GM23248 (cell line): ENCODE results near the gene KIAA1191. TPM values are rescaled to one million over a fixed set of nuclear protein-coding genes. Genes with fewer than 3 reads are reported as not detected.

Experiments
- DNase-seq: peaks from one replicate; pipeline ENCODE4 v3.0.0-alpha.2; 2015
- H2AFZ ChIP-seq: fragments of 200-600 bp; sonication (generic); 2 replicates; pipeline ENCODE4 v1.6.1; 2016; ENCODE audit warnings: antibody characterized with exemption
- H3F3A ChIP-seq: fragments of 200-600 bp; sonication (generic); 2 replicates; pipeline ENCODE4 v1.6.1; 2016; ENCODE audit warnings: mild to moderate bottlenecking, antibody characterized with exemption, mixed run types; ENCODE audit not compliant: insufficient read depth
- H3K27ac ChIP-seq: fragments of 200-600 bp; sonication (generic); 2 replicates; pipeline ENCODE4 v1.5.1; 2016; ENCODE audit warnings: mild to moderate bottlenecking
- H3K27me3 ChIP-seq: fragments of 200-600 bp; sonication (generic); replicated peaks from 2 replicates; pipeline ENCODE4 v1.6.1; 2016; ENCODE audit warnings: mild to moderate bottlenecking; ENCODE audit not compliant: insufficient read depth
- H3K36me3 ChIP-seq: fragments of 200-600 bp; sonication (generic); 2 replicates; pipeline ENCODE4 v1.6.1; 2016; ENCODE audit warnings: low read depth, mild to moderate bottlenecking
- H3K4me1 ChIP-seq: fragments of 200-600 bp; sonication (generic); 2 replicates; pipeline ENCODE4 v1.6.1; 2016; ENCODE audit warnings: mild to moderate bottlenecking; ENCODE audit not compliant: insufficient read depth
- H3K4me2 ChIP-seq: fragments of 200-600 bp; sonication (generic); one replicate; pipeline ENCODE4 v1.6.1; 2016; ENCODE audit warnings: mild to moderate bottlenecking; ENCODE audit not compliant: unreplicated experiment
- H3K4me3 ChIP-seq: fragments of 200-600 bp; sonication (generic); 2 replicates; pipeline ENCODE4 v1.5.1; 2016; ENCODE audit warnings: mild to moderate bottlenecking
- H3K79me2 ChIP-seq: fragments of 200-600 bp; sonication (generic); 2 replicates; pipeline ENCODE4 v1.6.1; 2016; ENCODE audit warnings: mild to moderate bottlenecking; ENCODE audit not compliant: insufficient read depth
- H3K9ac ChIP-seq: fragments of 200-600 bp; sonication (generic); 2 replicates; pipeline ENCODE4 v1.6.1; 2016; ENCODE audit warnings: mild to moderate bottlenecking
- H3K9me2 ChIP-seq: fragments of 200-600 bp; sonication (generic); 2 replicates; pipeline ENCODE4 v1.6.1; 2016; ENCODE audit warnings: mixed run types, mild to moderate bottlenecking, moderate library complexity; ENCODE audit not compliant: insufficient read depth
- H3K9me3 ChIP-seq: fragments of 200-600 bp; sonication (generic); one replicate; pipeline ENCODE4 v1.6.1; 2017; ENCODE audit warnings: low read depth
- H4K20me1 ChIP-seq: fragments of 200-600 bp; sonication (generic); 2 replicates; pipeline ENCODE4 v1.6.0; 2016; ENCODE audit not compliant: insufficient read depth
- EZH2 ChIP-seq: fragments of 200-600 bp; sonication (generic); IDR thresholded peaks from 2 replicates; pipeline ENCODE4 v1.6.1; 2018; ENCODE audit warnings: antibody characterized with exemption, mild to moderate bottlenecking; ENCODE audit not compliant: insufficient read depth, poor library complexity, severe bottlenecking
- EZH2phosphoT487 ChIP-seq: fragments of 200-600 bp; sonication (generic); IDR thresholded peaks from 2 replicates; pipeline ENCODE4 v1.6.1; 2018; ENCODE audit warnings: antibody characterized with exemption, moderate library complexity, mild to moderate bottlenecking, low read depth; ENCODE audit not compliant: insufficient read depth
- WGBS, 2 experiments: methylation state at CpG; one replicate each; pipeline ENCODE4 v1.1.6; 2015 to 2017; ENCODE audit warnings: low lambda C conversion rate in 2 of 2, low coverage in 1 of 2; ENCODE audit errors: missing lambda C conversion rate in 2 of 2; 5-methylcytosine and 5-hydroxymethylcytosine counted together
- in situ Hi-C: fragments of 300-500 bp; cut with MboI; formaldehyde crosslinking; loops from 2 replicates; pipeline ENCODE4 v1.15.0; 2020
- polyA plus RNA-seq: library from polyadenylated mRNA; unstranded; fragments of >200 nt; fragmentation: Nextera tagmentation; extraction: Ambion mirVana; gene quantifications from 2 replicates; pipeline ENCODE4 v1.2.1, GENCODE V29; 2016
- total RNA-seq: library from RNA; depleted of rRNA; stranded (reverse); fragments of >200 nt; shearing (Covaris generic); gene quantifications from 2 replicates; pipeline ENCODE4 v1.2.3, GENCODE V29; 2014

Gene KIAA1191
- total and polyA plus RNA-seq, 2 experiments from 2014 or later, result 110 to 114 TPM

DNA sequence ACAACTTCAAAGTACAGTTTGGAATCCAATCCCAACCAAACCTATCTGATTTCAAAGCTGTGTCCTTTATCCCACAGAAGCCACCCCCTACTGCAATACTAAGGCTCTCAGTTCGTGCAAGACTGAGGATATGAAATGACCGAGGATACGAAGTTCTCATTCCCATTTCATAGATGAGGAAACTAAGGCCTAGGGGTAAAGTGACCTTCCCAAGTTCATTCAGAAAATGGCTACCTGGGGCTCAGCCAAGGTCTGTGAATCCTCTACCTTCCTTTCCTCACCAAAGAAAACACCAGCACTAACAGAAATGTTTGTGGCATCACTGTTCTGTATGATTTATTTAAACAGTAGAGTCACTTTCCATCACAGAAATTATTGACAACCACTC, 5.4 kb downstream of the KIAA1191 start:
- Histone ChIP-seq H3K9ac (no peak overlapping the region), H3K79me2 (peaks cover 100% of the 10 kb centered on the region), H3K4me1 (no peaks in the 10 kb centered on the region), H3K4me2 (no peak overlapping the region), H2AFZ (no peak overlapping the region), H4K20me1 (0 out of 2 replicates have a peak, but pooled peaks cover 15% of the 10 kb centered on the region), H3K36me3 (peaks cover 50% of the 10 kb centered on the region; the same call in 1 of the 2 replicates), H3K27ac (no peak overlapping the region), H3F3A (no peaks in the 10 kb centered on the region), H3K27me3 (no peaks in the 10 kb centered on the region), H3K9me2 (no peaks in the 10 kb centered on the region), H3K9me3 (no peaks in the 10 kb centered on the region), H3K4me3 (no peak overlapping the region)
- 92 to 94% methylated on average over 3 of the region's 3 CpGs for WGBS, 2 experiments
- in situ Hi-C loops, result no loop called here
- no peak for DNase-seq
- TF ChIP-seq EZH2phosphoT487, result no peak
- TF ChIP-seq EZH2, result no peak

DNA sequence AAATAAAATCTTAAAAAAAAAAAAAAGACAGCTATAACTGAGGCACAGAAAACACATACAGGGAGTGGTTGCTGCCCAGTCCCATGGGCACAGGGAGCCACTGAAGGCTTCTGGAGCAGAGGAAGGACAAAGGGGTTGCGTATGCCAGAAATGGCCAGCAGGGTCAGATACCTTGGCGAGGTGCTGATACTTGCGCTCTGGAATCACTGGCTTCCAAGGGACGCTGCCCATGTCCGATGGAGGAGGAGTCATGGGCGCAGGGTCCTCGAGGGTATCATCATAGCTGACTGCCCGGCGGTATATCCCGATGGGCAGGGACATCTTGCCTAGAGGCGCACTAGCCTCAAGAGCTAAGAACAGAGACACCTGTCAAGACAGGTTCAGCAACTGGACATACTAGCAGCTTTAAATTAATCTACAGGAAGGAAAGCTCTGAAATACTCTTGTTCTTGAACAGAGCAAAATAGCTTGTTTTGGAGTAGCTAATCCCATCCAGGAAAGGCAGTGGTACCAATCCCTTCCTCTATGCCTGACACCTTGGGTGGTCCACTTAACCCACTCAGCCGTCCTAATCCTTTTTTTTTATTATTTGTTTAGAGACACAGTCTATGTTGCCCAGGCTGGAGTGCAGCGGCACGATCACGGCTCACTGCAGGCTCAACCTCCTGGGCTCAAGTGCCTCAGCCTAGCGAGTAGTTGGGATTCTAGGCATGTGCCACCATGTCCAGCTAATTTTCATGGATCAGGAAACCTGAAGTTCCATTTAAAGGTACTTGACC, 6.0 kb downstream of the KIAA1191 start:
- Histone ChIP-seq H3K79me2 (peaks cover 100% of the 10 kb centered on the region), H3K9me2 (no peaks in the 10 kb centered on the region), H3F3A (no peaks in the 10 kb centered on the region), H3K27me3 (no peaks in the 10 kb centered on the region), H3K4me2 (no peak overlapping the region), H3K4me1 (no peaks in the 10 kb centered on the region), H2AFZ (no peak overlapping the region), H3K36me3 (peaks cover 53% of the 10 kb centered on the region; the same call in 1 of the 2 replicates), H3K9ac (no peak overlapping the region), H3K27ac (no peak overlapping the region), H4K20me1 (0 out of 2 replicates have a peak, but pooled peaks cover 15% of the 10 kb centered on the region), H3K9me3 (no peaks in the 10 kb centered on the region), H3K4me3 (no peak overlapping the region)
- no peak for DNase-seq
- in situ Hi-C loops, result no loop called here
- no peak for TF ChIP-seq EZH2phosphoT487
- TF ChIP-seq EZH2, result no peak
- 95 to 97% methylated on average over 16 of the region's 16 CpGs for WGBS, 2 experiments

DNA sequence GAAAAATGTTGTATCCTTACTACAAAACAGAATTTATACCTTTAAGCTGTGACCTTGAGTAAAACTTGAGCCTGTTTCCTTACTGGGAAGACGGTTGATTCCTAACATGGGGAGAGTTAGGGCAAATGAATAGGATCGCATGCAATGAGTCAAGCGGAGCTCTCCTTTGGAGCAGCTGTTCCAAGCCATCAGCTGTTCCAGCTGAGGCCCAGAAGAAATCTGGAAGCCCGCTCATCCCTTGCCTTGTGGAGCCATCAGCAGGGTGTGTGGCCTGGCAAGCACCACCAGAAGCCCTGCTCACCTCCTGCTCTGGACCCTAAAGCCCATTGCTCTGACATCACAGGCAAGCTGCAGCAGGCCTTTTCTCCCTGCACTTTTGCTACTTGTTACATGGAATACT, 8.0 kb downstream of the KIAA1191 start:
- H3K27ac ChIP-seq, result no peak overlapping the region
- in situ Hi-C loops, result no loop called here
- TF ChIP-seq EZH2phosphoT487 (no peak), EZH2 (no peak)
- H3K4me1 ChIP-seq, result no peaks in the 10 kb centered on the region
- no peak overlapping the region for H2AFZ ChIP-seq
- H3F3A ChIP-seq, result no peaks in the 10 kb centered on the region
- peaks cover 18% of the 10 kb centered on the region; the same call in 1 of the 2 replicates for H4K20me1 ChIP-seq
- H3K4me3 ChIP-seq, result no peak overlapping the region
- no peaks in the 10 kb centered on the region for H3K27me3 ChIP-seq
- H3K9me2 ChIP-seq, result no peaks in the 10 kb centered on the region
- H3K36me3 ChIP-seq, result peaks cover 68% of the 10 kb centered on the region; the same call in 1 of the 2 replicates
- H3K9me3 ChIP-seq, result no peaks in the 10 kb centered on the region
- WGBS, 2 experiments, result 95 to 98% methylated on average over 4 of the region's 4 CpGs
- H3K4me2 ChIP-seq, result no peak overlapping the region
- H3K79me2 ChIP-seq, result peaks cover 99% of the 10 kb centered on the region
- no peak overlapping the region for H3K9ac ChIP-seq
- no peak for DNase-seq

DNA sequence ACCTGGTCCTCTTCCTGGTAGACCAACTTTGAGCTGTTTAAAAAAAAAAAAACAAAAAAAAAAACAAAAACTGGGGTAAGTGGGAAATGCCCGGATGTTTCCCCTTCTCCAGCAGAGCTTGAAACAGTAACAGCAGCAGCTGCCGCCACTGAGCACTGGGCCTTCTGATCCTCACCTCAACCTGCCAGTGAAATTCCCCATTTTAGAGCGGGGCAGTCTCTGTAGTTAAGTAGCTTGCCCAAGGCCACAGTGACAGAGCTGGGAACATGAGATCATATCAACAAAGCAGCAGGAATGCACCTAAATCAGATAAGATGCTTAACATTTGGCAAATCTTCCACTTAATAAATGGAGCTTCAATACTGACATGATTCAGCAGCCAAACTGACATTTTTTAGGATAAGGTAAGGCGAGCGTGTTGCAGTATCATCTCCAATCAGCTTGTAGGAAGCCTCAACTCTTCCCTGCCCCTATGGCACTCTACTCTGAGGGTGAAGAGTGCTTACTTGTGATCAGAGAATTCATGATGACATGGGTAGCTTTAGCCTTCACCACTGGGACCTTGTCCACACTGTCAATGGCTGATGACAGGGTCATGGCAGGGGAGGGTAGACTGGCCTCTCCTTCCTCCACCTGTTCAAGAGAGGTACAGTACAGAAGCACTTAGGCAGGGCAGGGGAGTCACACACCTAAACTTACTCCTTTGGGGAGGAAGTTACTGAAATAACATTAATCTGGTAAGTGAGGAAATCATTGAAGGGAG, 9.3 kb downstream of the KIAA1191 start:
- Histone ChIP-seq H3K9me3 (no peaks in the 10 kb centered on the region), H4K20me1 (peaks cover 18% of the 10 kb centered on the region; the same call in 1 of the 2 replicates), H3K27me3 (no peaks in the 10 kb centered on the region), H3K4me2 (no peak overlapping the region), H3K4me3 (no peak overlapping the region), H3K79me2 (peaks cover 87% of the 10 kb centered on the region), H3F3A (no peaks in the 10 kb centered on the region), H3K27ac (no peak overlapping the region), H2AFZ (no peak overlapping the region), H3K9ac (no peak overlapping the region), H3K4me1 (no peaks in the 10 kb centered on the region), H3K9me2 (no peaks in the 10 kb centered on the region), H3K36me3 (peaks cover 71% of the 10 kb centered on the region; the same call in 1 of the 2 replicates)
- WGBS, 2 experiments, result 89 to 91% methylated on average over 5 of the region's 5 CpGs
- no peak for DNase-seq
- in situ Hi-C loops, result no loop called here
- TF ChIP-seq EZH2phosphoT487, result no peak
- TF ChIP-seq EZH2, result no peak
